Right lobe of liver (tissue), 4 donors: Measurements from ENCODE around the gene TLE6.

Experiments used
- POLR2A ChIP-seq: fragments of 450-650 bp; IDR thresholded peaks from one replicate; pipeline ENCODE4 v1.6.1; 2017; ENCODE audit warnings: antibody characterized with exemption, mild to moderate bottlenecking
- TF ChIP-seq, protein P1 (sequence below), 4 donors: fragments of 200-600 bp in 3 of 4; fragments of 450-650 bp in 1 of 4; IDR thresholded peaks; one replicate each; pipeline versions ENCODE4 v1.5.1 to v1.8.0; 2016 to 2022; ENCODE audit warnings: antibody characterized with exemption in 4 of 4, mild to moderate bottlenecking in 2 of 4
- donor health status: DM: no; HTN: no; CAD: no.
- donor health status: DM: no; HTN: no; CAD: no.
- donor health status: DM: no; HTN: yes; CAD: no.

DNA sequence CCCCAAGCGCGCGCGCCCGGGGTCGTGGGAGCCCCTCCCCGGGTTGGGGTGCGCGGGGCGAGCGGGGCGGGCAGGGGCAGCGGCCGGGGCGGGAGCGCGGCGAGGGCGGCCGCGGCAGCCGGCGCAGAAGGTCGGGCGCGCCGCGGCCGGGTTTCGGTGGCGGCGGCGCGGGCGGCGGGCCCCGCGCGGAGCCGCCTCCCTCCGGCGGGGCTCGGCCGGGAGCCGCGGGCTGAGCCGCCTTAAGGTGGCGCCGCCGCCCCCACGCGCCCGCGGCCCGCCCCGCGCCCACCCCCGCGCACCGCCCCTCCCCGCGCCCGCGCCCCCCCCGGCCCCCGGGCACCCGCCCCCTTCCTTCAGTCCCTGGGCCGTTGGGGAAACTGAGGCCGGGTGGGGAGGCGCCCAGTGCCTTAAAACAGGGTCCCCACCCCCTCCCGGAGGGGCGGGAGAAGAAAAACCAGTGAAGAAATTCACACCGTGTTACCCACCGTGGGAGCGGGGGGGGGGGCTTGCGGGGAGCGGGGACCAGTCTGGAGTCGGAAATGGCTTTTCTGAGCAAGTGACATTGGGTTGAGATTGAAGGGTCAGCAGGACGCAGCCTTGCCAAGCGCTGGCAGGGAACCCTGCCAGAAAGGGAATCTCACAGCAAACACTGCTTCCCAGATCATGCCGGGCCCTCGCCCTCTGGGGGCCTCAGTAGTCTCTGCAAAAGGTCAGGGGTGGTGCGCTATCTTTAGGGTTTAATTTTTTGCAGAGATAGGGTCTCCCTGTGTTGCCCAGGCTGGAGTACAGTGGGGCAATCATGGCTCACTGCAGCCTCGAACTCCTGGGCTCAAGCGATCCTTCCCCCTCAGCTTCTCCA is 51.9 kb downstream of the TLE6 start, which contains the start of gene TLE2:
- TF ChIP-seq, protein P1, sequence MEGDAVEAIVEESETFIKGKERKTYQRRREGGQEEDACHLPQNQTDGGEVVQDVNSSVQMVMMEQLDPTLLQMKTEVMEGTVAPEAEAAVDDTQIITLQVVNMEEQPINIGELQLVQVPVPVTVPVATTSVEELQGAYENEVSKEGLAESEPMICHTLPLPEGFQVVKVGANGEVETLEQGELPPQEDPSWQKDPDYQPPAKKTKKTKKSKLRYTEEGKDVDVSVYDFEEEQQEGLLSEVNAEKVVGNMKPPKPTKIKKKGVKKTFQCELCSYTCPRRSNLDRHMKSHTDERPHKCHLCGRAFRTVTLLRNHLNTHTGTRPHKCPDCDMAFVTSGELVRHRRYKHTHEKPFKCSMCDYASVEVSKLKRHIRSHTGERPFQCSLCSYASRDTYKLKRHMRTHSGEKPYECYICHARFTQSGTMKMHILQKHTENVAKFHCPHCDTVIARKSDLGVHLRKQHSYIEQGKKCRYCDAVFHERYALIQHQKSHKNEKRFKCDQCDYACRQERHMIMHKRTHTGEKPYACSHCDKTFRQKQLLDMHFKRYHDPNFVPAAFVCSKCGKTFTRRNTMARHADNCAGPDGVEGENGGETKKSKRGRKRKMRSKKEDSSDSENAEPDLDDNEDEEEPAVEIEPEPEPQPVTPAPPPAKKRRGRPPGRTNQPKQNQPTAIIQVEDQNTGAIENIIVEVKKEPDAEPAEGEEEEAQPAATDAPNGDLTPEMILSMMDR (IDR thresholded peaks at IDR 0.05): no peak
- TF ChIP-seq POLR2A: no peak
